A549 (cell line): ENCODE results near the gene CDH7. TPM values are rescaled to one million over a fixed set of nuclear protein-coding genes. Genes with fewer than 3 reads are reported as not detected.

Experiments used
- ATAC-seq, 2 experiments: fragments of 200-7000 bp in 1 of 2; fragments of >200 bp in 1 of 2; cut with Nextera tagmentation in 1 of 2; cut with Tn5 transposase in 1 of 2; 3 replicates each; pipeline versions ENCODE4 v1.8.0 to v1.9.1; 2018 to 2020; ENCODE audit warnings: mild to moderate bottlenecking in 1 of 2, moderate library complexity in 1 of 2
- CTCF ChIA-PET: fragments of 300-600 bp; sonication (Branson Sonifier 250); formaldehyde crosslinking; extraction: SDS; loops from one replicate; lab custom pipeline; 2021; ENCODE audit warnings: antibody characterized with exemption, inconsistent platforms; lab: Yijun Ruan, JAX
- POLR2A ChIA-PET: fragments of 350-600 bp; formaldehyde crosslinking; extraction: SDS; loops from one replicate; lab custom pipeline; 2021; ENCODE audit warnings: antibody characterized with exemption, inconsistent platforms; lab: Yijun Ruan, JAX
- DNase-seq, 2 experiments: peaks; one replicate each; pipeline versions ENCODE4 v3.0.0 to v3.0.0-alpha.2; 2011 to 2016; ENCODE audit warnings: low read depth in 1 of 2, low spot score in 1 of 2
- FAIRE-seq: peaks from 2 replicates; lab custom pipeline; 2011; peaks lifted over from hg19 to GRCh38; lab: Jason Lieb, UNC
- H3K27ac ChIP-seq, 2 experiments: fragments of >200 bp; sonication (Bioruptor Twin); formaldehyde crosslinking; 3 replicates each; pipeline ENCODE4 v1.5.1; 2016 to 2017
- H3K4me1 ChIP-seq: fragments of >200 bp; sonication (Bioruptor Twin); formaldehyde crosslinking; 3 replicates; pipeline ENCODE4 v1.6.1; 2016
- H3K4me2 ChIP-seq: fragments of >200 bp; sonication (Bioruptor Twin); formaldehyde crosslinking; 3 replicates; pipeline ENCODE4 v1.6.1; 2016
- H3K4me3 ChIP-seq: fragments of >200 bp; sonication (Bioruptor Twin); formaldehyde crosslinking; 3 replicates; pipeline ENCODE4 v1.5.1; 2016
- H3K9me3 ChIP-seq: fragments of >200 bp; sonication (Bioruptor Twin); formaldehyde crosslinking; 3 replicates; pipeline ENCODE4 v1.6.1; 2016
- BCL3 ChIP-seq: fragments of >200 bp; sonication (Bioruptor Twin); formaldehyde crosslinking; IDR thresholded peaks from 3 replicates; pipeline ENCODE4 v1.6.1; 2016
- BHLHE40 ChIP-seq: IDR thresholded peaks from 2 replicates; pipeline ENCODE4 v1.6.1; 2012; ENCODE audit warnings: low read depth, low read length, inconsistent platforms
- CHD2 ChIP-seq: fragments of 150-350 bp; IDR thresholded peaks from 2 replicates; pipeline ENCODE4 v1.6.1; 2014; ENCODE audit warnings: low read length; ENCODE audit not compliant: partially characterized antibody
- EHF ChIP-seq: fragments of 250-450 bp; sonication (Bioruptor Pico); IDR thresholded peaks from 2 replicates; pipeline ENCODE4 v1.5.0; 2020; ENCODE audit warnings: mild to moderate bottlenecking
- EHMT2 ChIP-seq: fragments of 200-600 bp; sonication (generic); IDR thresholded peaks from 2 replicates; pipeline ENCODE4 v1.6.1; 2016; ENCODE audit warnings: antibody characterized with exemption, low read depth, mild to moderate bottlenecking, moderate library complexity
- ELK1 ChIP-seq: fragments of 150-350 bp; IDR thresholded peaks from 2 replicates; pipeline ENCODE4 v1.6.1; 2014; ENCODE audit warnings: low read depth, mild to moderate bottlenecking, low read length
- ESRRA ChIP-seq: fragments of 150-350 bp; IDR thresholded peaks from 2 replicates; pipeline ENCODE4 v1.6.1; 2014; ENCODE audit warnings: mild to moderate bottlenecking, low read length, borderline replicate concordance
- FOSL2 ChIP-seq, 2 experiments: fragments of 450-650 bp in 1 of 2; fragments of >200 bp in 1 of 2; sonication (Bioruptor Twin) in 1 of 2; formaldehyde crosslinking; IDR thresholded peaks; 2 replicates each; pipeline versions ENCODE4 v1.5.0 to v1.6.1; 2016 to 2020; ENCODE audit warnings: mild to moderate bottlenecking in 1 of 2, moderate library complexity in 1 of 2
- GATA3 ChIP-seq: IDR thresholded peaks from 2 replicates; pipeline ENCODE4 v1.6.1; 2012; ENCODE audit warnings: borderline replicate concordance
- HDAC2 ChIP-seq: fragments of 200-600 bp; sonication (generic); IDR thresholded peaks from 2 replicates; pipeline ENCODE4 v1.6.1; 2016
- HEYL ChIP-seq: fragments of 250-450 bp; sonication (Bioruptor Pico); IDR thresholded peaks from 2 replicates; pipeline ENCODE4 v1.8.0; 2021; ENCODE audit warnings: mild to moderate bottlenecking, moderate library complexity
- HOXB13 ChIP-seq: fragments of 250-450 bp; sonication (Bioruptor Pico); IDR thresholded peaks from 2 replicates; pipeline ENCODE4 v1.5.0; 2020; ENCODE audit warnings: low read depth, mild to moderate bottlenecking, moderate library complexity
- HOXB5 ChIP-seq: fragments of 250-450 bp; sonication (Bioruptor Pico); IDR thresholded peaks from 2 replicates; pipeline ENCODE4 v1.5.0; 2020; ENCODE audit warnings: mild to moderate bottlenecking, moderate library complexity
- MAFK ChIP-seq: fragments of 450-650 bp; IDR thresholded peaks from 2 replicates; pipeline ENCODE4 v1.6.1; 2014; ENCODE audit not compliant: partially characterized antibody
- MAZ ChIP-seq: fragments of 150-350 bp; IDR thresholded peaks from 2 replicates; pipeline ENCODE4 v1.6.1; 2014; ENCODE audit warnings: antibody characterized with exemption, low read depth, low read length, borderline replicate concordance
- MYC ChIP-seq: IDR thresholded peaks from 2 replicates; pipeline ENCODE4 v1.6.1; 2012; ENCODE audit warnings: mild to moderate bottlenecking, inconsistent platforms, low read length, improper control_type of control experiment, borderline replicate concordance
- NFE2L2 ChIP-seq: fragments of 150-350 bp; conservative IDR thresholded peaks from 2 replicates; pipeline ENCODE4 v1.6.1; 2014; ENCODE audit warnings: low read length
- NR3C1 ChIP-seq: fragments of >200 bp; sonication (Bioruptor Twin); formaldehyde crosslinking; IDR thresholded peaks from 3 replicates; pipeline ENCODE4 v1.6.1; 2017
- PHF8 ChIP-seq: fragments of 200-600 bp; sonication (generic); IDR thresholded peaks from 2 replicates; pipeline ENCODE4 v1.6.1; 2016; ENCODE audit warnings: low read depth, mild to moderate bottlenecking, antibody characterized with exemption, moderate library complexity, borderline replicate concordance
- RAD21 ChIP-seq, 2 experiments: fragments of >200 bp in 1 of 2; sonication (Bioruptor Twin) in 1 of 2; formaldehyde crosslinking in 1 of 2; IDR thresholded peaks in 1 of 2; conservative IDR thresholded peaks in 1 of 2; 2 replicates in 1 of 2; 3 replicates in 1 of 2; pipeline ENCODE4 v1.6.1; 2012 to 2018; ENCODE audit warnings: inconsistent platforms in 1 of 2
- RARB ChIP-seq: fragments of 250-450 bp; sonication (Bioruptor Pico); IDR thresholded peaks from 2 replicates; pipeline ENCODE4 v1.8.0; 2021; ENCODE audit warnings: mild to moderate bottlenecking, moderate library complexity
- RCOR1 ChIP-seq: fragments of 150-350 bp; IDR thresholded peaks from 2 replicates; pipeline ENCODE4 v1.6.1; 2014; ENCODE audit warnings: antibody characterized with exemption, low read length, low read depth
- RNF2 ChIP-seq: fragments of 200-600 bp; sonication (generic); IDR thresholded peaks from 2 replicates; pipeline ENCODE4 v1.6.1; 2016; ENCODE audit warnings: low read depth, mild to moderate bottlenecking, antibody characterized with exemption, moderate library complexity, borderline replicate concordance
- TP53 ChIP-seq: fragments of 250-450 bp; sonication (Bioruptor Pico); IDR thresholded peaks from 2 replicates; pipeline ENCODE4 v1.5.0; 2021; ENCODE audit warnings: mild to moderate bottlenecking, moderate library complexity
- ZSCAN20 ChIP-seq: fragments of 250-450 bp; sonication (Bioruptor Pico); IDR thresholded peaks from 2 replicates; pipeline ENCODE4 v1.8.0; 2022; ENCODE audit warnings: mild to moderate bottlenecking, moderate library complexity
- whole genome bisulfite sequencing: methylation state at CpG from one replicate; pipeline ENCODE4 v1.1.6; 2017; ENCODE audit errors: missing lambda C conversion rate; 5-methylcytosine and 5-hydroxymethylcytosine counted together
- polyA plus RNA-seq, 4 experiments: library from polyadenylated mRNA; depleted of rRNA in 3 of 4; stranded (reverse); fragments of >200 nt; fragmentation: RNase III in 1 of 4; extraction: RNeasy Plus Mini Kit Qiagen cat#74134 plus additional on column Dnase treatment in 1 of 4; gene quantifications; 2 replicates in 3 of 4; 3 replicates in 1 of 4; pipeline ENCODE4 v1.2.3, GENCODE V29; 2011 to 2017
- TF ChIP-seq, protein P1 (sequence below): fragments of 200-600 bp; sonication (generic); IDR thresholded peaks from 2 replicates; pipeline ENCODE4 v1.6.1; 2016; ENCODE audit warnings: antibody characterized with exemption, mild to moderate bottlenecking, moderate library complexity

The CDH7 gene
- polyA plus RNA-seq, 2 of the 4 experiments (the other 2 are of a cell fraction) = under 0.01 to 0.05 TPM

- Histone ChIP-seq H3K9me3 (no peaks in the 10 kb centered on the region), H3K27ac (no peak overlapping the region), H3K4me2 (no peak overlapping the region), H3K4me3 (no peak overlapping the region), H3K4me1 (no peaks in the 10 kb centered on the region)
- FAIRE-seq (no peak), DNase-seq (no peak), ATAC-seq (no peak)
- WGBS = 56% methylated on average over 3 of the region's 3 CpGs
- CTCF ChIA-PET = no interaction called here
- TF ChIP-seq MAZ (no peak), PHF8 (no peak), EHF (CRISPR knock-in tag) (no peak), RNF2 (no peak), MAFK (no peak), BHLHE40 (no peak), NR3C1 (no peak), TP53 (no peak), HOXB5 (no peak), RCOR1 (no peak), HOXB13 (CRISPR knock-in tag) (no peak)
- POLR2A ChIA-PET = no interaction called here
These were observed 168.2 kb downstream of the CDH7 start for GRCh38 chr18:65919018-65919417.

DNA sequence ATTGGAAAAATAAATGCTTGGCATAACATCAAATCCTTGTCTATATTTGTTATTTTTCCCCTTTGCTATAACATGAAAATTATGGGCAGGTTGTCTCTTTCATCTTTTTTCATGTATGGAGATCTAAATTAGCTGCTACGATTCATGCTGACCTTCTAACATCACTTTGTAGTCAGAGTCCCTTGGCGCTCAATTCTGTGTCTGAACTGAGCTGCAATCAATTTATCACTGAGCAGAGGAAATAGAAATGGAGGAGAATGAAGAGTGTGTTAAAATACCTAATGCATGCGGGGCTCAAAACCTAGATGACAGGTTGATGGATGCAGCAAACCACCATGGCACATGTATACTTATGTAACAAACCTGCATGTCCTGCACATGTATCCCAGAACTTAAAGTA, 168.9 kb downstream of the CDH7 start:
- ATAC-seq (no peak), DNase-seq (no peak), FAIRE-seq (no peak)
- ChIA-PET POLR2A (no interaction called here), CTCF (no interaction called here)
- TF ChIP-seq MAZ (no peak), ELK1 (no peak), RARB (no peak), CHD2 (no peak), HDAC2 (no peak), EHMT2 (no peak), HOXB13 (CRISPR knock-in tag) (no peak), MYC (no peak)
- Histone ChIP-seq H3K4me2 (no peak overlapping the region), H3K4me3 (no peak overlapping the region), H3K27ac (no peak overlapping the region), H3K9me3 (no peaks in the 10 kb centered on the region), H3K4me1 (no peaks in the 10 kb centered on the region)
- WGBS = 49% methylated on average over 3 of the region's 3 CpGs

GRCh38 chr18:65922103-65922502, 171.3 kb downstream of the CDH7 start:
- TF ChIP-seq BCL3 (no peak), RAD21 (conservative IDR thresholded peaks at IDR 0.05 in 1 of 2, IDR thresholded peaks at IDR 0.05 in 1 of 2) (no peak), EHF (CRISPR knock-in tag) (no peak), ELK1 (no peak), FOSL2 (IDR thresholded peaks at IDR 0.05) (no peak), FOSL2 (CRISPR knock-in tag; IDR thresholded peaks at IDR 0.05) (no peak), GATA3 (no peak), MAFK (no peak), MAZ (no peak), RCOR1 (no peak), HDAC2 (no peak), NFE2L2 (no peak), ZSCAN20 (CRISPR knock-in tag) (no peak), CHD2 (no peak), HEYL (CRISPR knock-in tag) (no peak), EHMT2 (no peak), ESRRA (no peak)
- TF ChIP-seq, protein P1, sequence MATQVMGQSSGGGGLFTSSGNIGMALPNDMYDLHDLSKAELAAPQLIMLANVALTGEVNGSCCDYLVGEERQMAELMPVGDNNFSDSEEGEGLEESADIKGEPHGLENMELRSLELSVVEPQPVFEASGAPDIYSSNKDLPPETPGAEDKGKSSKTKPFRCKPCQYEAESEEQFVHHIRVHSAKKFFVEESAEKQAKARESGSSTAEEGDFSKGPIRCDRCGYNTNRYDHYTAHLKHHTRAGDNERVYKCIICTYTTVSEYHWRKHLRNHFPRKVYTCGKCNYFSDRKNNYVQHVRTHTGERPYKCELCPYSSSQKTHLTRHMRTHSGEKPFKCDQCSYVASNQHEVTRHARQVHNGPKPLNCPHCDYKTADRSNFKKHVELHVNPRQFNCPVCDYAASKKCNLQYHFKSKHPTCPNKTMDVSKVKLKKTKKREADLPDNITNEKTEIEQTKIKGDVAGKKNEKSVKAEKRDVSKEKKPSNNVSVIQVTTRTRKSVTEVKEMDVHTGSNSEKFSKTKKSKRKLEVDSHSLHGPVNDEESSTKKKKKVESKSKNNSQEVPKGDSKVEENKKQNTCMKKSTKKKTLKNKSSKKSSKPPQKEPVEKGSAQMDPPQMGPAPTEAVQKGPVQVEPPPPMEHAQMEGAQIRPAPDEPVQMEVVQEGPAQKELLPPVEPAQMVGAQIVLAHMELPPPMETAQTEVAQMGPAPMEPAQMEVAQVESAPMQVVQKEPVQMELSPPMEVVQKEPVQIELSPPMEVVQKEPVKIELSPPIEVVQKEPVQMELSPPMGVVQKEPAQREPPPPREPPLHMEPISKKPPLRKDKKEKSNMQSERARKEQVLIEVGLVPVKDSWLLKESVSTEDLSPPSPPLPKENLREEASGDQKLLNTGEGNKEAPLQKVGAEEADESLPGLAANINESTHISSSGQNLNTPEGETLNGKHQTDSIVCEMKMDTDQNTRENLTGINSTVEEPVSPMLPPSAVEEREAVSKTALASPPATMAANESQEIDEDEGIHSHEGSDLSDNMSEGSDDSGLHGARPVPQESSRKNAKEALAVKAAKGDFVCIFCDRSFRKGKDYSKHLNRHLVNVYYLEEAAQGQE = no peak
- TF ChIP-seq, all 56 proteins: peak for 0
- FAIRE-seq = no peak
- H3K4me3 ChIP-seq = no peak overlapping the region
- 47% methylated on average over 1 of the region's 1 CpG for WGBS
- no peaks in the 10 kb centered on the region for H3K4me1 ChIP-seq
- no peaks in the 10 kb centered on the region for H3K9me3 ChIP-seq
- DNase-seq = no peak
- no peak overlapping the region for H3K27ac ChIP-seq
- no peak overlapping the region for H3K4me2 ChIP-seq
- ATAC-seq = no peak
- POLR2A ChIA-PET = no interaction called here
- CTCF ChIA-PET = no interaction called here
